Stomach (tissue), 9 donors: ENCODE results near the gene NSD2. TPM values are rescaled to one million over a fixed set of nuclear protein-coding genes. Genes with fewer than 3 reads are reported as not detected.

ENCODE experiments used
- DNase-seq, 2 donors: peaks; one replicate each; pipeline versions ENCODE4 v3.0.0 to v3.0.0-alpha.2; 2013 to 2019
- H3K27ac ChIP-seq, 5 donors: fragments of 200-600 bp in 4 of 5; sonication (generic) in 4 of 5; one replicate each; pipeline ENCODE4 v1.5.1; 2013 to 2019; ENCODE audit warnings: mild to moderate bottlenecking in 1 of 5, moderate library complexity in 1 of 5
- H3K27me3 ChIP-seq, 3 donors: fragments of 200-600 bp; sonication (generic); one replicate each; pipeline ENCODE4 v1.5.1; 2017 to 2019; ENCODE audit warnings: mixed run types in 1 of 3
- H3K36me3 ChIP-seq, 4 donors: fragments of 200-600 bp; sonication (generic); 1 replicate in 3 of 4; 2 replicates in 1 of 4; pipeline ENCODE4 v1.5.1; 2016 to 2019
- H3K4me1 ChIP-seq, 4 donors: fragments of 200-600 bp; sonication (generic); one replicate each; pipeline ENCODE4 v1.5.1; 2016 to 2019
- H3K4me3 ChIP-seq, 4 donors: fragments of 200-600 bp; sonication (generic) in 3 of 4; one replicate each; pipeline ENCODE4 v1.5.1; 2016 to 2019; ENCODE audit warnings: mild to moderate bottlenecking in 1 of 4
- H3K9me3 ChIP-seq, 4 donors: fragments of 200-600 bp; sonication (generic); one replicate each; pipeline ENCODE4 v1.5.1; 2016 to 2019
- CTCF ChIP-seq, 7 experiments: fragments of 450-650 bp in 4 of 7; fragments of 200-600 bp in 3 of 7; sonication (generic) in 3 of 7; IDR thresholded peaks; one replicate each; pipeline ENCODE4 v1.5.1; 2016 to 2019; ENCODE audit warnings: antibody characterized with exemption in 7 of 7, control low read depth in 2 of 7, mild to moderate bottlenecking in 1 of 7
- EP300 ChIP-seq: sonication (generic); formaldehyde crosslinking; IDR thresholded peaks from one replicate; pipeline ENCODE4 v1.6.1; 2017; ENCODE audit warnings: antibody characterized with exemption
- POLR2A ChIP-seq, 4 donors: fragments of 450-650 bp; IDR thresholded peaks; one replicate each; pipeline ENCODE4 v1.6.1; 2016; ENCODE audit warnings: antibody characterized with exemption in 4 of 4, control low read depth in 2 of 4, mild to moderate bottlenecking in 1 of 4, moderate library complexity in 1 of 4
- POLR2AphosphoS5 ChIP-seq, 3 donors: sonication (generic); formaldehyde crosslinking; IDR thresholded peaks; one replicate each; pipeline ENCODE4 v1.6.1; 2016; ENCODE audit warnings: antibody characterized with exemption in 3 of 3
- WGBS, 5 donors: extraction: QIAGEN DNeasy Blood & Tissue Kit in 3 of 5; methylation state at CpG; one replicate each; pipeline versions ENCODE4 v1.1.5 to v1.1.7; 2013 to 2018; 5-methylcytosine and 5-hydroxymethylcytosine counted together
- intact Hi-C: fragments of 100-400 bp; cut with DNase I; formaldehyde crosslinking; loops from one replicate; pipeline ENCODE4 v1.15.1; 2023; ENCODE audit warnings: low total_unique reads
- polyA plus RNA-seq, 3 donors: library from polyadenylated mRNA; stranded (reverse); fragments of 200-250 nt; gene quantifications; one replicate each; pipeline ENCODE4 v1.2.3, GENCODE V29; 2013
- total RNA-seq, 5 donors: library from RNA; depleted of rRNA; stranded (reverse); fragments of >200 nt; gene quantifications; one replicate each; pipeline versions ENCODE4 v1.1.0 to v1.2.3, GENCODE V29; 2014 to 2016
- donor health status: healthy with polysubstance abuse.
- donor health status: Bipolar disorder and iron deficiency.
- donor health status: healthy.

The NSD2 gene
- total and polyA plus RNA-seq, 8 donors = 4.9 to 176 (median 56.9) TPM

GRCh38 chr4:1945124-1945895 lies 74.1 kb downstream of the NSD2 start:
- TF ChIP-seq POLR2A (IDR thresholded peaks at IDR 0.05) (no peak), CTCF (IDR thresholded peaks at IDR 0.05) (no peak), POLR2AphosphoS5 (IDR thresholded peaks at IDR 0.05) (no peak), EP300 (no peak)
- Histone ChIP-seq H3K4me1 (peaks cover 0 to 21% (median 8%) of the 10 kb centered on the region in 4 donors), H3K27me3 (no peaks in the 10 kb centered on the region), H3K27ac (no peak overlapping the region), H3K36me3 (peaks cover 20 to 65% (median 55%) of the 10 kb centered on the region in 4 donors), H3K4me3 (no peak overlapping the region), H3K9me3 (no peaks in the 10 kb centered on the region)
- intact Hi-C loops = no loop called here
- WGBS, 5 donors = 76 to 83% (median 81%) methylated on average over 11 of the region's 11 CpGs
- no peak for DNase-seq

- TF ChIP-seq CTCF (IDR thresholded peaks at IDR 0.05) = no peak
- TF ChIP-seq POLR2AphosphoS5 (IDR thresholded peaks at IDR 0.05) = no peak
- no peak for TF ChIP-seq EP300
- no peak for TF ChIP-seq POLR2A (IDR thresholded peaks at IDR 0.05)
- 95 to 100% (median 98%) methylated on average over 1 of the region's 1 CpG for WGBS, 5 donors
- Histone ChIP-seq H3K9me3 (no peaks in the 10 kb centered on the region), H3K4me3 (no peak overlapping the region), H3K36me3 (peaks cover 20 to 66% (median 53%) of the 10 kb centered on the region in 4 donors), H3K27me3 (no peaks in the 10 kb centered on the region), H3K4me1 (peaks cover 0 to 15% (median 5%) of the 10 kb centered on the region in 4 donors), H3K27ac (no peak overlapping the region)
- DNase-seq = no peak
- intact Hi-C loops = no loop called here
Measured at GRCh38 chr4:1945912-1946311, 74.7 kb downstream of the NSD2 start.

- intact Hi-C loops = no loop called here
Measured at GRCh38 chr4:1948232-1948631, 77.0 kb downstream of the NSD2 start.

GRCh38 chr4:1948892-1949436 lies 77.8 kb downstream of the NSD2 start:
- H3K4me1 ChIP-seq = peaks cover 0 to 11% (median 3%) of the 10 kb centered on the region in 4 donors
- no peak for TF ChIP-seq EP300
- TF ChIP-seq POLR2AphosphoS5 (IDR thresholded peaks at IDR 0.05) = no peak
- TF ChIP-seq CTCF (IDR thresholded peaks at IDR 0.05) = no peak
- no peak for TF ChIP-seq POLR2A (IDR thresholded peaks at IDR 0.05)
- no peaks in the 10 kb centered on the region for H3K9me3 ChIP-seq
- peaks cover 22 to 70% (median 57%) of the 10 kb centered on the region in 4 donors for H3K36me3 ChIP-seq
- no peak for DNase-seq
- no peak overlapping the region for H3K4me3 ChIP-seq
- WGBS, 5 donors = 74 to 86% (median 77%) methylated on average over 8 of the region's 8 CpGs
- no peak overlapping the region for H3K27ac ChIP-seq
- no peaks in the 10 kb centered on the region for H3K27me3 ChIP-seq
- intact Hi-C loops = no loop called here

More at GRCh38 chr4:1948232-1948631, 77.0 kb downstream of the NSD2 start:
- Histone ChIP-seq H3K9me3 (no peaks in the 10 kb centered on the region), H3K27ac (no peak overlapping the region), H3K4me1 (peaks cover 0 to 11% (median 3%) of the 10 kb centered on the region in 4 donors), H3K36me3 (peaks cover 21 to 70% (median 54%) of the 10 kb centered on the region in 4 donors), H3K27me3 (no peaks in the 10 kb centered on the region), H3K4me3 (no peak overlapping the region)
- 94 to 97% (median 95%) methylated on average over 16 of the region's 16 CpGs for WGBS, 5 donors
- TF ChIP-seq POLR2AphosphoS5 (IDR thresholded peaks at IDR 0.05) = no peak
- TF ChIP-seq EP300 = no peak
- TF ChIP-seq POLR2A (IDR thresholded peaks at IDR 0.05) = no peak
- no peak for TF ChIP-seq CTCF (IDR thresholded peaks at IDR 0.05)
- DNase-seq = no peak
